GM23338 (cell line): ENCODE data around the gene NUDT13. TPM values are rescaled to one million over a fixed set of nuclear protein-coding genes. Genes with fewer than 3 reads are reported as not detected.

Source experiments
- ATAC-seq: fragments of 200-7000 bp; cut with Tn5 transposase; 3 replicates; pipeline ENCODE4 v1.9.1; 2020
- DNase-seq: peaks from one replicate; pipeline ENCODE4 v3.0.0-alpha.2; 2015; ENCODE audit warnings: low spot score
- H2AFZ ChIP-seq: fragments of 200-600 bp; sonication (generic); 2 replicates; pipeline ENCODE4 v1.8.0; 2016; ENCODE audit warnings: antibody characterized with exemption, mild to moderate bottlenecking, moderate library complexity
- H3F3A ChIP-seq: fragments of 200-600 bp; sonication (generic); replicated peaks from 2 replicates; pipeline ENCODE4 v1.8.0; 2017; ENCODE audit warnings: antibody characterized with exemption, mixed run types, low read depth
- H3K27ac ChIP-seq: fragments of 200-600 bp; sonication (generic); 2 replicates; pipeline ENCODE4 v1.6.1; 2016; ENCODE audit warnings: low read depth
- H3K27me3 ChIP-seq: fragments of 200-600 bp; sonication (generic); 2 replicates; pipeline ENCODE4 v1.8.0; 2016; ENCODE audit warnings: mild to moderate bottlenecking, mixed run types, moderate library complexity; ENCODE audit not compliant: insufficient read depth
- H3K36me3 ChIP-seq: fragments of 200-600 bp; sonication (generic); 2 replicates; pipeline ENCODE4 v1.8.0; 2016; ENCODE audit warnings: mild to moderate bottlenecking; ENCODE audit not compliant: insufficient read depth
- H3K4me1 ChIP-seq: fragments of 200-600 bp; sonication (generic); 2 replicates; pipeline ENCODE4 v1.8.0; 2016; ENCODE audit warnings: mild to moderate bottlenecking, moderate library complexity; ENCODE audit not compliant: insufficient read depth
- H3K4me2 ChIP-seq: fragments of 200-600 bp; sonication (generic); 2 replicates; pipeline ENCODE4 v1.7.1; 2017; ENCODE audit warnings: mixed run types
- H3K4me3 ChIP-seq: fragments of 200-600 bp; sonication (generic); 2 replicates; pipeline ENCODE4 v1.6.1; 2016; ENCODE audit warnings: mixed run types
- H3K79me2 ChIP-seq: fragments of 200-600 bp; sonication (generic); replicated peaks from 2 replicates; pipeline ENCODE4 v1.8.0; 2017; ENCODE audit warnings: mild to moderate bottlenecking; ENCODE audit not compliant: insufficient read depth
- H3K9me2 ChIP-seq: fragments of 200-600 bp; sonication (generic); 2 replicates; pipeline ENCODE4 v1.8.0; 2017; ENCODE audit not compliant: insufficient read depth
- H4K20me1 ChIP-seq: fragments of 200-600 bp; sonication (generic); replicated peaks from 2 replicates; pipeline ENCODE4 v1.8.0; 2017; ENCODE audit warnings: mild to moderate bottlenecking; ENCODE audit not compliant: insufficient read depth
- H3K27ac Mint-ChIP-seq: 2 replicates; pipeline ENCODE4 v1.8.0; 2020; ENCODE audit warnings: inconsistent platforms, mild to moderate bottlenecking, moderate library complexity, mixed read lengths
- H3K27me3 Mint-ChIP-seq: 3 replicates; pipeline ENCODE4 v1.8.0; 2022; ENCODE audit warnings: low read depth, mild to moderate bottlenecking, moderate library complexity, mixed read lengths, inconsistent platforms; ENCODE audit not compliant: insufficient read depth, poor library complexity
- H3K36me3 Mint-ChIP-seq: 3 replicates; pipeline ENCODE4 v1.8.0; 2021; ENCODE audit warnings: low read depth, mild to moderate bottlenecking, inconsistent platforms, moderate library complexity, mixed read lengths
- H3K4me1 Mint-ChIP-seq: 3 replicates; pipeline ENCODE4 v1.8.0; 2020; ENCODE audit warnings: mild to moderate bottlenecking, inconsistent platforms, mixed read lengths
- H3K4me3 Mint-ChIP-seq: 3 replicates; pipeline ENCODE4 v1.8.0; 2021; ENCODE audit warnings: moderate library complexity, mild to moderate bottlenecking, inconsistent platforms, mixed read lengths
- H3K9me3 Mint-ChIP-seq: 3 replicates; pipeline ENCODE4 v1.8.0; 2020; ENCODE audit warnings: moderate library complexity, mild to moderate bottlenecking, inconsistent platforms, mixed read lengths
- CREB1 ChIP-seq: fragments of 250-450 bp; sonication (Bioruptor Pico); IDR thresholded peaks from 2 replicates; pipeline ENCODE4 v1.5.0; 2020; ENCODE audit warnings: low read depth, mild to moderate bottlenecking, moderate library complexity
- ETS1 ChIP-seq: IDR thresholded peaks from 2 replicates; pipeline ENCODE4 v1.6.1; 2016; ENCODE audit warnings: antibody characterized with exemption
- EZH2 ChIP-seq: fragments of 200-600 bp; sonication (generic); IDR thresholded peaks from one replicate; pipeline ENCODE4 v1.8.0; 2017; ENCODE audit warnings: antibody characterized with exemption, mild to moderate bottlenecking, low read depth; ENCODE audit not compliant: unreplicated experiment
- EZH2phosphoT487 ChIP-seq: fragments of 200-600 bp; sonication (generic); IDR thresholded peaks from one replicate; pipeline ENCODE4 v1.8.1; 2018; ENCODE audit warnings: antibody characterized with exemption; ENCODE audit not compliant: unreplicated experiment
- NANOG ChIP-seq: IDR thresholded peaks from 2 replicates; pipeline ENCODE4 v1.6.1; 2016; ENCODE audit warnings: antibody characterized with exemption, borderline replicate concordance
- POLR2AphosphoS5 ChIP-seq: IDR thresholded peaks from 2 replicates; pipeline ENCODE4 v1.6.1; 2016; ENCODE audit warnings: antibody characterized with exemption, low read depth
- STAT1 ChIP-seq: IDR thresholded peaks from one replicate; pipeline ENCODE4 v1.6.1; 2016; ENCODE audit warnings: antibody characterized with exemption; ENCODE audit not compliant: unreplicated experiment
- ZNF114 ChIP-seq: fragments of 250-450 bp; sonication (Bioruptor Pico); IDR thresholded peaks from 2 replicates; pipeline ENCODE4 v1.5.0; 2020; ENCODE audit warnings: mild to moderate bottlenecking, moderate library complexity
- ZNF331 ChIP-seq: fragments of 250-450 bp; sonication (Bioruptor Pico); IDR thresholded peaks from 2 replicates; pipeline ENCODE4 v1.5.0; 2020; ENCODE audit warnings: low read depth, mild to moderate bottlenecking, moderate library complexity
- polyA plus RNA-seq: library from polyadenylated mRNA; unstranded; fragments of >200 nt; fragmentation: Nextera tagmentation; extraction: Ambion mirVana; gene quantifications from 2 replicates; pipeline ENCODE4 v1.2.1, GENCODE V29; 2016
- total RNA-seq: library from RNA; depleted of rRNA; stranded (reverse); fragments of >200 nt; shearing (Covaris generic); gene quantifications from 2 replicates; pipeline ENCODE4 v1.2.3, GENCODE V29; 2014
- TF ChIP-seq, protein P1 (sequence below): fragments of 250-450 bp; sonication (Bioruptor Pico); IDR thresholded peaks from 2 replicates; pipeline ENCODE4 v1.5.0; 2020; ENCODE audit warnings: mild to moderate bottlenecking, moderate library complexity

Gene NUDT13
- total and polyA plus RNA-seq, 2 experiments from 2014 or later: 1.4 to 2.2 TPM

GRCh38 chr10:73083221-73083620 is 27.0 kb upstream of the NUDT13 start (continued):
- TF ChIP-seq, protein P1, sequence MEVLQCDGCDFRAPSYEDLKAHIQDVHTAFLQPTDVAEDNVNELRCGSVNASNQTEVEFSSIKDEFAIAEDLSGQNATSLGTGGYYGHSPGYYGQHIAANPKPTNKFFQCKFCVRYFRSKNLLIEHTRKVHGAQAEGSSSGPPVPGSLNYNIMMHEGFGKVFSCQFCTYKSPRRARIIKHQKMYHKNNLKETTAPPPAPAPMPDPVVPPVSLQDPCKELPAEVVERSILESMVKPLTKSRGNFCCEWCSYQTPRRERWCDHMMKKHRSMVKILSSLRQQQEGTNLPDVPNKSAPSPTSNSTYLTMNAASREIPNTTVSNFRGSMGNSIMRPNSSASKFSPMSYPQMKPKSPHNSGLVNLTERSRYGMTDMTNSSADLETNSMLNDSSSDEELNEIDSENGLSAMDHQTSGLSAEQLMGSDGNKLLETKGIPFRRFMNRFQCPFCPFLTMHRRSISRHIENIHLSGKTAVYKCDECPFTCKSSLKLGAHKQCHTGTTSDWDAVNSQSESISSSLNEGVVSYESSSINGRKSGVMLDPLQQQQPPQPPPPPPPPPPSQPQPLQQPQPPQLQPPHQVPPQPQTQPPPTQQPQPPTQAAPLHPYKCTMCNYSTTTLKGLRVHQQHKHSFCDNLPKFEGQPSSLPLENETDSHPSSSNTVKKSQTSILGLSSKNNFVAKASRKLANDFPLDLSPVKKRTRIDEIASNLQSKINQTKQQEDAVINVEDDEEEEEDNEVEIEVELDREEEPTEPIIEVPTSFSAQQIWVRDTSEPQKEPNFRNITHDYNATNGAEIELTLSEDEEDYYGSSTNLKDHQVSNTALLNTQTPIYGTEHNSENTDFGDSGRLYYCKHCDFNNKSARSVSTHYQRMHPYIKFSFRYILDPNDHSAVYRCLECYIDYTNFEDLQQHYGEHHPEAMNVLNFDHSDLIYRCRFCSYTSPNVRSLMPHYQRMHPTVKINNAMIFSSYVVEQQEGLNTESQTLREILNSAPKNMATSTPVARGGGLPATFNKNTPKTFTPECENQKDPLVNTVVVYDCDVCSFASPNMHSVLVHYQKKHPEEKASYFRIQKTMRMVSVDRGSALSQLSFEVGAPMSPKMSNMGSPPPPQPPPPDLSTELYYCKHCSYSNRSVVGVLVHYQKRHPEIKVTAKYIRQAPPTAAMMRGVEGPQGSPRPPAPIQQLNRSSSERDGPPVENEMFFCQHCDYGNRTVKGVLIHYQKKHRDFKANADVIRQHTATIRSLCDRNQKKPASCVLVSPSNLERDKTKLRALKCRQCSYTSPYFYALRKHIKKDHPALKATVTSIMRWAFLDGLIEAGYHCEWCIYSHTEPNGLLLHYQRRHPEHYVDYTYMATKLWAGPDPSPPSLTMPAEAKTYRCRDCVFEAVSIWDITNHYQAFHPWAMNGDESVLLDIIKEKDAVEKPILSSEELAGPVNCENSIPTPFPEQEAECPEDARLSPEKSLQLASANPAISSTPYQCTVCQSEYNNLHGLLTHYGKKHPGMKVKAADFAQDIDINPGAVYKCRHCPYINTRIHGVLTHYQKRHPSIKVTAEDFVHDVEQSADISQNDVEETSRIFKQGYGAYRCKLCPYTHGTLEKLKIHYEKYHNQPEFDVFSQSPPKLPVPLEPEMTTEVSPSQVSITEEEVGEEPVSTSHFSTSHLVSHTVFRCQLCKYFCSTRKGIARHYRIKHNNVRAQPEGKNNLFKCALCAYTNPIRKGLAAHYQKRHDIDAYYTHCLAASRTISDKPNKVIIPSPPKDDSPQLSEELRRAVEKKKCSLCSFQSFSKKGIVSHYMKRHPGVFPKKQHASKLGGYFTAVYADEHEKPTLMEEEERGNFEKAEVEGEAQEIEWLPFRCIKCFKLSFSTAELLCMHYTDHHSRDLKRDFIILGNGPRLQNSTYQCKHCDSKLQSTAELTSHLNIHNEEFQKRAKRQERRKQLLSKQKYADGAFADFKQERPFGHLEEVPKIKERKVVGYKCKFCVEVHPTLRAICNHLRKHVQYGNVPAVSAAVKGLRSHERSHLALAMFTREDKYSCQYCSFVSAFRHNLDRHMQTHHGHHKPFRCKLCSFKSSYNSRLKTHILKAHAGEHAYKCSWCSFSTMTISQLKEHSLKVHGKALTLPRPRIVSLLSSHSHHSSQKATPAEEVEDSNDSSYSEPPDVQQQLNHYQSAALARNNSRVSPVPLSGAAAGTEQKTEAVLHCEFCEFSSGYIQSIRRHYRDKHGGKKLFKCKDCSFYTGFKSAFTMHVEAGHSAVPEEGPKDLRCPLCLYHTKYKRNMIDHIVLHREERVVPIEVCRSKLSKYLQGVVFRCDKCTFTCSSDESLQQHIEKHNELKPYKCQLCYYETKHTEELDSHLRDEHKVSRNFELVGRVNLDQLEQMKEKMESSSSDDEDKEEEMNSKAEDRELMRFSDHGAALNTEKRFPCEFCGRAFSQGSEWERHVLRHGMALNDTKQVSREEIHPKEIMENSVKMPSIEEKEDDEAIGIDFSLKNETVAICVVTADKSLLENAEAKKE (CRISPR knock-in tag): no peak

- Mint-ChIP-seq H3K36me3 (no peaks in the 10 kb centered on the region), H3K27me3 (no peaks in the 10 kb centered on the region), H3K9me3 (no peaks in the 10 kb centered on the region), H3K27ac (no peak overlapping the region), H3K4me1 (no peaks in the 10 kb centered on the region), H3K4me3 (no peak overlapping the region)
- H3K27me3 ChIP-seq: no peaks in the 10 kb centered on the region
- no peaks in the 10 kb centered on the region for H4K20me1 ChIP-seq
- H3K9me2 ChIP-seq: no peaks in the 10 kb centered on the region
- no peaks in the 10 kb centered on the region for H3K4me1 ChIP-seq
- no peak for ATAC-seq
- H3K36me3 ChIP-seq: no peaks in the 10 kb centered on the region
- H3F3A ChIP-seq: no peaks in the 10 kb centered on the region
- no peak overlapping the region for H2AFZ ChIP-seq
- H3K79me2 ChIP-seq: peaks cover 22% of the 10 kb centered on the region; the same call in 1 of the 2 replicates
- DNase-seq: no peak
- no peak overlapping the region for H3K27ac ChIP-seq
- H3K4me2 ChIP-seq: no peak overlapping the region
- H3K4me3 ChIP-seq: no peak overlapping the region
- TF ChIP-seq POLR2AphosphoS5 (no peak), ETS1 (no peak), ZNF331 (no peak), STAT1 (no peak), EZH2 (no peak), CREB1 (CRISPR knock-in tag) (no peak), NANOG (no peak), ZNF114 (CRISPR knock-in tag) (no peak), EZH2phosphoT487 (no peak)
- TF ChIP-seq, protein P1 (CRISPR knock-in tag): no peak
These were observed 26.0 kb upstream of the NUDT13 start for GRCh38 chr10:73084209-73084608.
